ENCODE measurements around the gene DNAH14. TPM values are rescaled to one million over a fixed set of nuclear protein-coding genes. Genes with fewer than 3 reads are reported as not detected.

Gene DNAH14
- total and polyA plus RNA-seq, 2 of the 4 experiments (the other 2 are of a cell fraction), result 2.7 to 3.6 TPM

GRCh38 chr1:225341642-225342041, 412.2 kb downstream of the DNAH14 start:
- no CpG with 5 or more reads among the region's 3 CpGs for WGBS, 2 experiments (ENCODE audit: extremely low coverage in 2 of 2, insufficient read length in 1 of 2)
- H3K9ac ChIP-seq (ENCODE audit: low read depth, low read length), result no peak overlapping the region
- POLR2A ChIA-PET (ENCODE audit: unreplicated experiment), result no interaction called here

More at GRCh38 chr1:225341642-225342041, 412.2 kb downstream of the DNAH14 start:
- Histone ChIP-seq H4K5ac (ENCODE audit: low read depth, low read length) (no peak overlapping the region), H4K8ac (ENCODE audit: low read depth in 2 of 2, low read length in 2 of 2) (no peak overlapping the region), H3K23ac (ENCODE audit: low read depth, low read length) (no peak overlapping the region), H3K9me3 (ENCODE audit: control insufficient read depth, insufficient read depth, low read length) (no peaks in the 10 kb centered on the region), H2AK5ac (ENCODE audit: low read depth, low read length) (no peak overlapping the region), H3K27me3 (ENCODE audit: control insufficient read depth, insufficient read depth, low read length) (no peaks in the 10 kb centered on the region), H3K4me1 (ENCODE audit: control insufficient read depth, insufficient read depth, low read length) (no peaks in the 10 kb centered on the region), H3K4ac (ENCODE audit: low read depth, low read length) (no peak overlapping the region), H3K18ac (ENCODE audit: low read depth, low read length) (no peak overlapping the region), H2BK5ac (ENCODE audit: low read depth, low read length, poor library complexity, severe bottlenecking) (no peak overlapping the region), H3K56ac (ENCODE audit: extremely low read depth, insufficient read depth, low read length) (no peak overlapping the region), H3K36me3 (ENCODE audit: control insufficient read depth, insufficient read depth, low read length) (no peaks in the 10 kb centered on the region), H2BK20ac (ENCODE audit: low read depth, low read length) (no peak overlapping the region), H2AFZ (replicated peaks; ENCODE audit: low read length, poor library complexity) (no peak overlapping the region), H3K27ac (ENCODE audit: insufficient read depth, low read length) (no peak overlapping the region), H3K4me2 (ENCODE audit: low read depth, low read length) (no peak overlapping the region), H2AK9ac (replicated peaks; ENCODE audit: low read depth, low read length, poor library complexity) (no peak overlapping the region), H4K91ac (ENCODE audit: insufficient read depth, low read depth, low read length) (no peak overlapping the region), H3K9me1 (ENCODE audit: insufficient read depth, low read length) (no peaks in the 10 kb centered on the region; the same call in 1 of the 2 replicates), H3K4me3 (ENCODE audit: insufficient read depth, low read depth, low read length) (no peak overlapping the region), H3K79me1 (ENCODE audit: low read depth in 1 of 2, low read length in 2 of 2) (no peaks in the 10 kb centered on the region), H2BK15ac (ENCODE audit: low read depth, low read length) (no peak overlapping the region), H3K14ac (replicated peaks; ENCODE audit: low read depth, low read length) (no peak overlapping the region), H4K20me1 (ENCODE audit: insufficient read depth, low read length) (no peaks in the 10 kb centered on the region), H2BK120ac (ENCODE audit: low read depth, low read length) (no peak overlapping the region)
- no peak for DNase-seq
- dilution Hi-C loops (cut with HindIII; ENCODE audit: low sequenced_read_pairs, unreplicated experiment) (no loop called here), intact Hi-C loops (cut with micrococcal nuclease) (no loop called here), in situ Hi-C loops (cut with MboI; ENCODE audit: low sequenced_read_pairs) (no loop called here)
- no peak for ATAC-seq (ENCODE audit: low read depth)
- TF ChIP-seq SMC3 (IDR thresholded peaks at IDR 0.05; ENCODE audit: low read depth, low read length) (no peak), CHD1 (IDR thresholded peaks at IDR 0.05; ENCODE audit: low read depth, low read length) (no peak), FOS (IDR thresholded peaks at IDR 0.05; ENCODE audit: low read depth, low read length) (no peak), NFE2L2 (IDR thresholded peaks at IDR 0.05; ENCODE audit: low read depth, low read length) (no peak), USF2 (IDR thresholded peaks at IDR 0.05; ENCODE audit: low read depth, low read length) (no peak), CEBPB (IDR thresholded peaks at IDR 0.05; ENCODE audit: low read depth, low read length) (no peak), BHLHE40 (IDR thresholded peaks at IDR 0.05; ENCODE audit: low read depth, low read length) (no peak), MAZ (IDR thresholded peaks at IDR 0.05; ENCODE audit: borderline replicate concordance, low read depth, low read length) (no peak), CTCF (conservative IDR thresholded peaks at IDR 0.05; ENCODE audit: low read depth, low read length) (no peak), MXI1 (IDR thresholded peaks at IDR 0.05; ENCODE audit: borderline replicate concordance, low read depth, low read length) (no peak), RCOR1 (IDR thresholded peaks at IDR 0.05; ENCODE audit: insufficient replicate concordance, low read length) (no peak), MAFK (IDR thresholded peaks at IDR 0.05; ENCODE audit: low read depth, low read length) (no peak), POLR2A (IDR thresholded peaks at IDR 0.05; ENCODE audit: low read depth, low read length) (no peak), RFX5 (IDR thresholded peaks at IDR 0.05; ENCODE audit: low read depth, low read length) (no peak), RAD21 (IDR thresholded peaks at IDR 0.05; ENCODE audit: low read length) (no peak)
- TF ChIP-seq, protein P1, sequence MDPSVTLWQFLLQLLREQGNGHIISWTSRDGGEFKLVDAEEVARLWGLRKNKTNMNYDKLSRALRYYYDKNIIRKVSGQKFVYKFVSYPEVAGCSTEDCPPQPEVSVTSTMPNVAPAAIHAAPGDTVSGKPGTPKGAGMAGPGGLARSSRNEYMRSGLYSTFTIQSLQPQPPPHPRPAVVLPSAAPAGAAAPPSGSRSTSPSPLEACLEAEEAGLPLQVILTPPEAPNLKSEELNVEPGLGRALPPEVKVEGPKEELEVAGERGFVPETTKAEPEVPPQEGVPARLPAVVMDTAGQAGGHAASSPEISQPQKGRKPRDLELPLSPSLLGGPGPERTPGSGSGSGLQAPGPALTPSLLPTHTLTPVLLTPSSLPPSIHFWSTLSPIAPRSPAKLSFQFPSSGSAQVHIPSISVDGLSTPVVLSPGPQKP (IDR thresholded peaks at IDR 0.05; ENCODE audit: borderline replicate concordance, low read depth, low read length), result no peak
- CTCF ChIA-PET, result no interaction called here
- BruUV-seq (replicated peaks), result no TSS peak

Measured in IMR-90 (cell line).